Osteoblast (primary cell): ENCODE measurements around the gene POLE. TPM values are rescaled to one million over a fixed set of nuclear protein-coding genes. Genes with fewer than 3 reads are reported as not detected.

ENCODE experiments used
- DNase-seq: peaks from one replicate; pipeline ENCODE4 v3.0.0; 2011; ENCODE audit warnings: low spot score, mixed read lengths; ENCODE audit not compliant: insufficient read length; ENCODE audit errors: missing footprints
- H2AFZ ChIP-seq: 2 replicates; pipeline ENCODE4 v1.6.0; 2011; ENCODE audit warnings: mild to moderate bottlenecking, low read length
- H3K27ac ChIP-seq: 2 replicates; pipeline ENCODE4 v1.5.1; 2011; ENCODE audit warnings: mild to moderate bottlenecking, low read depth, low read length, moderate library complexity
- H3K27me3 ChIP-seq: 2 replicates; pipeline ENCODE4 v1.6.0; 2012; ENCODE audit warnings: mild to moderate bottlenecking, control low read depth, inconsistent platforms, low read length, moderate library complexity; ENCODE audit not compliant: insufficient read depth
- H3K36me3 ChIP-seq: 2 replicates; pipeline ENCODE4 v1.5.1; 2011; ENCODE audit warnings: mild to moderate bottlenecking, low read length, control low read depth, moderate library complexity; ENCODE audit not compliant: insufficient read depth
- H3K4me1 ChIP-seq: 2 replicates; pipeline ENCODE4 v1.5.1; 2011; ENCODE audit warnings: mild to moderate bottlenecking, low read length, control low read depth, moderate library complexity; ENCODE audit not compliant: insufficient read depth
- H3K4me2 ChIP-seq: 2 replicates; pipeline ENCODE4 v1.6.0; 2011; ENCODE audit warnings: mild to moderate bottlenecking, low read length; ENCODE audit not compliant: insufficient read depth
- H3K4me3 ChIP-seq: fragments of 200-600 bp; sonication (generic); 3 replicates; pipeline ENCODE4 v1.5.1; 2012; ENCODE audit warnings: mild to moderate bottlenecking, low read length, inconsistent platforms; ENCODE audit not compliant: insufficient read depth
- H3K79me2 ChIP-seq: 2 replicates; pipeline ENCODE4 v1.6.0; 2012; ENCODE audit warnings: mild to moderate bottlenecking, low read length, control low read depth, inconsistent platforms; ENCODE audit not compliant: insufficient read depth
- H3K9me3 ChIP-seq: 2 replicates; pipeline ENCODE4 v1.5.1; 2011; ENCODE audit warnings: low read depth, low read length, control low read depth
- H4K20me1 ChIP-seq: 2 replicates; pipeline ENCODE4 v1.6.0; 2012; ENCODE audit warnings: mild to moderate bottlenecking, low read length, control low read depth; ENCODE audit not compliant: insufficient read depth
- total RNA-seq: library from RNA; depleted of rRNA; stranded (reverse); fragments of >200 nt; gene quantifications from 2 replicates; pipeline ENCODE4 v1.2.3, GENCODE V29; 2012
- TF ChIP-seq, protein P1 (sequence below): IDR thresholded peaks from 2 replicates; pipeline ENCODE4 v1.5.1; 2011; ENCODE audit warnings: mild to moderate bottlenecking, low read depth, low read length, moderate library complexity; ENCODE audit errors: extremely low read depth

Gene POLE
- total RNA-seq, 1 donor: 15.2 TPM

DNA sequence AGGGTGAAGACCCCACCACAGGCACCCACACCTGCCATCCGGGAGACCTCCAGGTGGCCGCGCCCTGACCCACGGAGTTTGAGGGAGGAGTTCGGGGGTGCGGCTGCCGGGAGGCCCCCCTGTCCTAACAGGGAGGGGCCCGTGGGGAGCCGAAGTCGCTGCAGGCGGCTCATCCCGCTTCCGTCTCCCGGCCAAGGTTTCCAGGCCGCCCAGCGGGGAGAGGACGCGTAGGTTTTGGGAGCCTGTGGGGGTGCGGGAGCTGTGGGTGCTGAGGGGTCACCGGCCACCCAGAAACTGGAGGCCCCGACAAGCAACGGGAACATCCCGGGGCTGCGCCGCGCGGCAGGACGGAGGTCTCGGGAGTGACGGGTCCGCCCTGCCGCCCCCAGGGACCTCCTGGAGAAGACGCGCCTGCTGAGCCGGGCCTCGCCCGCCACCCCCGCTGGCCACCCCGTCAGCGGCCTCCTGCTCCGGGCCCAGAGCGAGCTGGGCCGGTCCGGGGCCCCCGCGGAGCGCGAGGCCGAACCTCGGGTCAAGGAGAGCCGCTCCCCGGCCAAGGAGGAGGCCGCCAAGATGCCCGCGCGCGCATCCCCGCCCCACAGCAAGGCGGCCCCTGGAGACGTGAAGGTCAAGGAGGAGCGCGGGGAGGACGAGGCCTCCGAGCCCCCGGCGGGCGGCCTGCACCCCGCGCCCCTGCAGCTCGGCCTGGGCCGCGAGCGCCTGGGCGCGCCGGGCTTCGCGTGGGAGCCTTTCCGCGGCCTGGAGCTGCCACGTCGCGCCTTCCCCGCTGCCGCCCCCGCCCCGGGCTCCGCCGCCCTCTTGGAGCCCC, 104.3 kb downstream of the POLE start:
- Histone ChIP-seq H3K4me3 (no peak overlapping the region), H2AFZ (no peak overlapping the region)

DNA sequence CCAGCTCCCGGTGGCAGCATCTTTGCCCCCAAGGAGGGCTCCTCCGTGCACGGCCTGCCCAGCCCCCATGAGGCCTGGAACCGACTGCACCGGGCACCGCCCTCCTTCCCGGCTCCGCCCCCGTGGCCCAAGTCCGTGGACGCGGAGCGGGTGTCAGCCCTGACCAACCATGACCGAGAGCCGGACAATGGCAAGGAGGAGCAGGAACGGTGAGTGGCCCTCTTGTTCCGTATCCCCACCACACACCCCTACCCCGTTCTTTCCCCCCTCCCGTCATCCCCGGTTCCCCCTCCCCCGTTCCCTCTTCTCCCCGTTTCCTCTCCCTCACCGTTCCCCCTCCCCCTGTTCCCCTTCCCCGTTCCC, 105.1 kb downstream of the POLE start:
- Histone ChIP-seq H3K4me2 (no peak overlapping the region), H3K79me2 (no peaks in the 10 kb centered on the region), H2AFZ (no peak overlapping the region), H3K27me3 (no peaks in the 10 kb centered on the region), H3K36me3 (no peaks in the 10 kb centered on the region), H4K20me1 (no peaks in the 10 kb centered on the region), H3K9me3 (no peaks in the 10 kb centered on the region), H3K27ac (no peak overlapping the region), H3K4me3 (no peak overlapping the region), H3K4me1 (no peaks in the 10 kb centered on the region)
- DNase-seq: no peak
- TF ChIP-seq, protein P1, sequence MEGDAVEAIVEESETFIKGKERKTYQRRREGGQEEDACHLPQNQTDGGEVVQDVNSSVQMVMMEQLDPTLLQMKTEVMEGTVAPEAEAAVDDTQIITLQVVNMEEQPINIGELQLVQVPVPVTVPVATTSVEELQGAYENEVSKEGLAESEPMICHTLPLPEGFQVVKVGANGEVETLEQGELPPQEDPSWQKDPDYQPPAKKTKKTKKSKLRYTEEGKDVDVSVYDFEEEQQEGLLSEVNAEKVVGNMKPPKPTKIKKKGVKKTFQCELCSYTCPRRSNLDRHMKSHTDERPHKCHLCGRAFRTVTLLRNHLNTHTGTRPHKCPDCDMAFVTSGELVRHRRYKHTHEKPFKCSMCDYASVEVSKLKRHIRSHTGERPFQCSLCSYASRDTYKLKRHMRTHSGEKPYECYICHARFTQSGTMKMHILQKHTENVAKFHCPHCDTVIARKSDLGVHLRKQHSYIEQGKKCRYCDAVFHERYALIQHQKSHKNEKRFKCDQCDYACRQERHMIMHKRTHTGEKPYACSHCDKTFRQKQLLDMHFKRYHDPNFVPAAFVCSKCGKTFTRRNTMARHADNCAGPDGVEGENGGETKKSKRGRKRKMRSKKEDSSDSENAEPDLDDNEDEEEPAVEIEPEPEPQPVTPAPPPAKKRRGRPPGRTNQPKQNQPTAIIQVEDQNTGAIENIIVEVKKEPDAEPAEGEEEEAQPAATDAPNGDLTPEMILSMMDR: no peak

More for the DNA sequence above, 104.3 kb downstream of the POLE start:
- H3K36me3 ChIP-seq: no peaks in the 10 kb centered on the region
- TF ChIP-seq, protein P1: no peak
- H3K4me2 ChIP-seq: no peak overlapping the region
- no peak overlapping the region for H3K27ac ChIP-seq
- H3K4me1 ChIP-seq: no peaks in the 10 kb centered on the region
- H4K20me1 ChIP-seq: no peaks in the 10 kb centered on the region
- DNase-seq: no peak
- H3K79me2 ChIP-seq: no peaks in the 10 kb centered on the region
- no peaks in the 10 kb centered on the region for H3K27me3 ChIP-seq
- H3K9me3 ChIP-seq: no peaks in the 10 kb centered on the region

DNA sequence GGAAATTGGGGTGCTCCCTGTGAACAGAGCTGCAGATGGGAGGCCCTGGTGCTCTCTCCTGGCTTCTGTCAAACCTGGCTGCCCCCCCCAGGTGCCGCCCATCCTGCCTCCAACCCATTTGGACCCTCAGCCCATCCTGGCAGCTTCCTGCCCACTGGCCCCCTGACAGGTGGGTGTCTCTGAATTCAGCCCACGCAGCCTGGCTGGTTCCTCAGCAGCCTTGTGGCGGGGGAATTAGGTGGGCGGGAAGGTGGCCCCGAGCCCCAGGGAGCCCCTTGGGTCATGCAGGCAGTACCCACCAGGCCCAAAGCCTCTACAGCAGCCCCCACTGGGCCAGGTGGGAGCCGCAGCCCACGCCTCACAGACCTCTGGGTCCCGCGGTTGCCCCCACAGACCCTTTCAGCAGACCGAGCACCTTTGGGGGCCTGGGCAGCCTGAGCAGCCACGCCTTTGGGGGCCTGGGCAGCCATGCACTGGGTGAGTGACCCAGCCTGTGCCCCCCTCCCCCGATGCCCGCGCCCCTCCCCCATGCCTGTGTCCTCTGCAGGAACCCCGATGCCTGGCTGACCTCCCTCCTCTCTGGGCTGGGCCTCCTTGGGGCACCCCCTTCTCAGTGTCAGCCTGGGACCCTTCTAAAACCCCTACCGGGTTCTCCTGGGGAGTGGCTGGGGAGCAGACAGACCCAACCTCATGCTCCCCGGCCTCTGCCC, 105.6 kb downstream of the POLE start:
- Histone ChIP-seq H3K27me3 (no peaks in the 10 kb centered on the region), H4K20me1 (no peaks in the 10 kb centered on the region), H3K9me3 (no peaks in the 10 kb centered on the region), H3K27ac (no peak overlapping the region), H3K4me3 (no peak overlapping the region), H3K4me2 (no peak overlapping the region), H3K79me2 (no peaks in the 10 kb centered on the region), H2AFZ (no peak overlapping the region), H3K4me1 (no peaks in the 10 kb centered on the region), H3K36me3 (no peaks in the 10 kb centered on the region)
- DNase-seq: no peak
- TF ChIP-seq, protein P1: no peak

DNA sequence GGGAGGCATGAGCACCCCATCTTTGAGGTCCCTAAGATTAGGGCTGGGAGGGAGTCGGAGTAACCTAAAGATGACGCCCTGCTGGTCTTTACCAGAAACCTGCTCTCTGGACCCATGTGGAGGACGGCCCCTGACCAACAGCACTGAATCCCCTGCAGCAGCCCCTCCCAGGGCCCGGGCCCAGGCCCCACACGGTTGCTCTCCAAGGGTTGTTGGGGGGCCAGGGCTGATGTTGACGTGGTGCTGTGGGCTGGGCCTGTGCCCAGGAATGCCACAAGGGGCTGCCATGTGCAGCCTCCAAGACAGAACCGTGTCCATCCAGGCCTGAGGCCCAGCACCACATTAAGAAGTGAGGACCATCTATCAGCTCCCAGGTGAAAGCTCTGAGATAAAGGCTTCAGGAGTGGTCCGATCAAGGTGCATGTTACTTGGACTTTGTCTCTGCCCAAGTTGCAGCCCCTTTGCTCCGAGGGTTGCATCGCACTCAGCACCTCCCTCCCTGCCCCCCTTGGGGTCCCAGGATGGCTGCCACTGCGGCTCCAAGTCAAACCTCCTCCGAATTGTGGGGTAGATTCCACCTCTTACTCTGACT, 106.3 kb downstream of the POLE start:
- H3K36me3 ChIP-seq: no peaks in the 10 kb centered on the region

More for the DNA sequence above, 106.3 kb downstream of the POLE start:
- Histone ChIP-seq H3K4me1 (no peaks in the 10 kb centered on the region), H2AFZ (no peak overlapping the region), H3K27ac (no peak overlapping the region), H4K20me1 (no peaks in the 10 kb centered on the region), H3K9me3 (no peaks in the 10 kb centered on the region), H3K27me3 (no peaks in the 10 kb centered on the region), H3K4me3 (no peak overlapping the region), H3K79me2 (no peaks in the 10 kb centered on the region), H3K4me2 (no peak overlapping the region)
- TF ChIP-seq, protein P1: no peak
- DNase-seq: no peak
